Lower leg skin (tissue), 4 donors: ENCODE measurements around the gene DIP2C. TPM values are rescaled to one million over a fixed set of nuclear protein-coding genes. Genes with fewer than 3 reads are reported as not detected.

ENCODE experiments used
- DNase-seq, 2 donors: peaks; one replicate each; pipeline ENCODE4 v3.0.0-alpha.2; 2019; ENCODE audit warnings: low spot score in 2 of 2
- H3K4me3 ChIP-seq: fragments of 200-600 bp; sonication (generic); 2 replicates; pipeline ENCODE4 v1.5.1; 2017; ENCODE audit warnings: mild to moderate bottlenecking, low read depth; ENCODE audit not compliant: poor library complexity, severe bottlenecking
- POLR2A ChIP-seq, 2 donors: fragments of 450-650 bp; IDR thresholded peaks; one replicate each; pipeline ENCODE4 v1.6.1; 2016 to 2017; ENCODE audit warnings: antibody characterized with exemption in 2 of 2, mild to moderate bottlenecking in 1 of 2, moderate library complexity in 1 of 2
- WGBS, 2 donors: methylation state at CpG; one replicate each; pipeline ENCODE4 v1.1.5; 2018; 5-methylcytosine and 5-hydroxymethylcytosine counted together
- intact Hi-C: fragments of 100-400 bp; cut with DNase I; formaldehyde crosslinking; loops from one replicate; pipeline ENCODE4 v1.15.0; 2023; ENCODE audit warnings: low total_unique reads
- total RNA-seq, 4 donors: library from RNA; depleted of rRNA; stranded (reverse); fragments of >200 nt; gene quantifications; one replicate each; pipeline ENCODE4 v1.1.0, GENCODE V29; 2016
- TF ChIP-seq, protein P1 (sequence below), 3 donors: fragments of 450-650 bp; IDR thresholded peaks; one replicate each; pipeline ENCODE4 v1.5.1; 2016; ENCODE audit warnings: antibody characterized with exemption in 3 of 3, mild to moderate bottlenecking in 3 of 3, moderate library complexity in 2 of 3

The DIP2C gene
- total RNA-seq, 4 donors from 2014 or later = 6.2 to 14.7 (median 10.6) TPM

DNA sequence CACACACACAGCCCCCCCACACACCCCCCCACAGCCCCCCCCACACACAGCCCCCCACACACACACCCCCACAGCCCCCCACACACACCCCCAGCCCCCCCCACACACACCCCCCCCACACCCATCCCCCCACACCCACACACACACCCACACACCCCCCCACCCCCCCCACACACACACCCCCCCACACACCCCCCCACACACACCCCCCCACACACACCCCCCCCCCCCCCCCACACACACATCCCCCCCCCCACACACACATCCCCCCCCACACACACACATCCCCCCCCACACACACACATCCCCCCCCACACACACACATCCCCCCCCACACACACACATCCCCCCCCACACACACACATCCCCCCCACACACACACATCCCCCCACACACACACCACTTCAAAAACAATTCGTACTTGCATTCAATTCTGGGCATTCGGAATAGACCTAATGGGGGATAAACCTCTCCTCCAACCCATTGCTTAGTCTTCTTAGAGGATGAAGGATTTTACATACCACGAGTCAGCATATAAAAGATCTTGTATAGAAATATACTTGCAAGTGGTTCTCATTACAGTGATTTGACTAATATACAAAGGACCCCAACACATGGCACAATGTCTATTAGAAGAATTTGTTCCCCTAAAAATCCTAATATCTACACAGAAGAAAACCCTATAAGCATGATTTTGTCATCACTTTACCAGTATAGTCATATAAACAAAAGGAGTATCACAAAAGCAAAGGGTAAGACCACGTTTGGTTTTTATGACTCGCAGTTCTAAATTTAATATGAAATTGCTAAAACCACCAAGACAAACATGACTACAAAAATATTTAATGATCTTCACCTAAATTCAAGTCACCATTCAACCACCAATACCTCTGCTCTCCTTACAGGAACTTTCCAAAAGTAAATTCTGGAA is 80.9 kb downstream of the DIP2C start:
- intact Hi-C loops = no loop called here
- no peak for TF ChIP-seq POLR2A (IDR thresholded peaks at IDR 0.05)
- TF ChIP-seq, protein P1, sequence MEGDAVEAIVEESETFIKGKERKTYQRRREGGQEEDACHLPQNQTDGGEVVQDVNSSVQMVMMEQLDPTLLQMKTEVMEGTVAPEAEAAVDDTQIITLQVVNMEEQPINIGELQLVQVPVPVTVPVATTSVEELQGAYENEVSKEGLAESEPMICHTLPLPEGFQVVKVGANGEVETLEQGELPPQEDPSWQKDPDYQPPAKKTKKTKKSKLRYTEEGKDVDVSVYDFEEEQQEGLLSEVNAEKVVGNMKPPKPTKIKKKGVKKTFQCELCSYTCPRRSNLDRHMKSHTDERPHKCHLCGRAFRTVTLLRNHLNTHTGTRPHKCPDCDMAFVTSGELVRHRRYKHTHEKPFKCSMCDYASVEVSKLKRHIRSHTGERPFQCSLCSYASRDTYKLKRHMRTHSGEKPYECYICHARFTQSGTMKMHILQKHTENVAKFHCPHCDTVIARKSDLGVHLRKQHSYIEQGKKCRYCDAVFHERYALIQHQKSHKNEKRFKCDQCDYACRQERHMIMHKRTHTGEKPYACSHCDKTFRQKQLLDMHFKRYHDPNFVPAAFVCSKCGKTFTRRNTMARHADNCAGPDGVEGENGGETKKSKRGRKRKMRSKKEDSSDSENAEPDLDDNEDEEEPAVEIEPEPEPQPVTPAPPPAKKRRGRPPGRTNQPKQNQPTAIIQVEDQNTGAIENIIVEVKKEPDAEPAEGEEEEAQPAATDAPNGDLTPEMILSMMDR (IDR thresholded peaks at IDR 0.05) = no peak
- WGBS, 2 donors = 47 to 64% methylated on average over 5 of the region's 5 CpGs
- no peak overlapping the region for H3K4me3 ChIP-seq
- DNase-seq = no peak

DNA sequence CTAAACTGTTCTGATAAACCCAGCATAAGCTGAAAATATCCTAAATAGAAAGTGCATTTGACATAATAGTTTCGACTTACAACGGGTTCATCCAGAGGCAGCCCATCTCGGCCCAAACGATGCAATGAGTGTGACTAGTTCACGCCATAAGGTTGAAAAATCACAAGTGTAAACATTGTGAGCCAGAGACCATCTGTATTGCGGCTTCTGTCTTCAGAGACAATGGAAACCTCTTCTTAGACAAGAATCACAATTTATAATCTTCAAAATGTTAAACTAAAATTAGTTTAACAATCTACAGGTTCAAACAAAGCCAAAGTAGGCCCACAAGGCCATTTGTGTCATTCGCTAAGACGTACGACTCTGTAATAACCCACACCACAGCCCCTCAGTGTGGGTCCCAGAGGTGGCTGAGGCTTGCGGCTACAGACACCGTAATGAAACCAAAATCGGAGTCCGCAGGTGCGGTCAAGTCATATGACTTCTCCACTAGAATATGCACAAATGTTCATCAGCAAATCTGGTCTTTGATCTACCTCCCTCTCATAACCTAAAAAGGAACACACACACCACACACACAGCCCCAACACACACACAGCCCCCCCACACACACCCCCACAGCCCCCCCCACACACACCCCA is 81.8 kb downstream of the DIP2C start:
- TF ChIP-seq, protein P1 (IDR thresholded peaks at IDR 0.05) = no peak
- no peak for TF ChIP-seq POLR2A (IDR thresholded peaks at IDR 0.05)
- no peak overlapping the region for H3K4me3 ChIP-seq
- 88 to 91% methylated on average over 14 of the region's 14 CpGs for WGBS, 2 donors
- intact Hi-C loops = no loop called here
- DNase-seq = no peak

DNA sequence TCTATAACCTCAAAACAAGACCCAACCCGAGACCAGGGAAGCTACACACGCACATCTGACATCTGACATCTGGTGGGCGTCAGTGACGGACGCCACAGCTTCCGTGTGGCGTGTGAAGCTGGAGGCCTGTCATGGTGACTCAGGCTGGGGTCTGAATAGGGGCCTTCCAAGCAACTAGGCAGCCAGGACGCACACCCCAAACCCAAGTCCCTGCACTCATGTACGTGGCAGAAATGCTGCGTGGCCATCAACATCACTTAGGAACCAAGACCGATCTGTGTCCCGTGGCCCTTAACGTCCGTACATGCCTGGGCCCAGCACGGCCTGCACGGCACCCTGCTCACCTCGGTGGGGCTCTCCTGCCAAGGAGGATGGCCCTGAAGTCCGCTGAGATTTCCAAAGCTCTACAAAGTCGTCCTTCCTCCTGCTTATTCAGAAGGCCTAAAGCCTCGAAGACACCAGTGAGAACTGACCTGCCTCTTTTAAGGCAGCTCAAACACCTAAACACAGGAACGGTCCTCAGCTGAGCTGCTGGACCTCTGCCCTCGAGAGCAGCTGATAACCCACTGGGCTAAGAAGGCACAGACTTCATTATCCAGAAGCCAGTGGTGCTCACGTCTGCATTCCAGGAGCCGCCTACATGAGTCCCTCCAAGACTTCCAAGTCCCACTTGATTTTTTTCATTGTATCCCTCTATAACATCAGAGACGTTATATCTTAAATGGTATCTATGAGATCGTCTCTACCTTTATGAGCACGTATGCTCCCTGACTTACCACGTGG is 82.5 kb downstream of the DIP2C start:
- WGBS, 2 donors = 94 to 97% methylated on average over 28 of the region's 28 CpGs
- H3K4me3 ChIP-seq = no peak overlapping the region
- intact Hi-C loops = no loop called here
- TF ChIP-seq, protein P1 (IDR thresholded peaks at IDR 0.05) = no peak
- TF ChIP-seq POLR2A (IDR thresholded peaks at IDR 0.05) = no peak
- DNase-seq = no peak

DNA sequence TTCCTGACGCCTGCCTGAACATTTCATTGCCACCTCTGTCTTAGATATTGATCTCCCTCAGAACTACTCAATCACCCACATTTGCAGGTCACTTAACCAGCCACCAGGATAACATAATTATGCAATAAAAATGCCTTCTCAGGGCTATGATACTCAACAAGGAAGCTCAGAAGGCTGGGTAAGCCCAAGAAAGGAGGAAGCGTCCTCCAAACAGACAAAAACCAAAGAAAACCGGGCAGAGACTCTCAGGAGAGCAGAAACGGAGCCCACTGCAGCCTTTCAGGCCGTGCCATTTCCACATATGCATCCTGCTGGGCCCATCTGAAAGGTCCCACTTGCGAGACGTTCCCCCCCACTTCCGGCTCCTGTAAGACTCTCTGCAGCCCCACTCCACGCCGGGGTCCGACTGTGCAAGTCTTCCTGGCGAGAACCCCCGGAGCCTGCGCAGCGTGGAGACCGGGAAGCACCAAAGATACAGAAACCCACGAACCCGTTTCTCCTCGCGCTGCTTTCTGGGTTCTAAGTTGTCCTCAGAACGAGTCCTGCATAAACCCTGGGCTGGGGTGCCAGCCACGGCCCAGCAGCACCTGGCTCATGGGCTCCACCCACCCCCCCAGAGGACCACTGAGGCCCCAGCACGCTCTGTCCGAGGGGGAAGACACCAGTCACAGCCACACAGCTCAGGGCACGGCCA is 83.7 kb downstream of the DIP2C start:
- no peak for TF ChIP-seq POLR2A (IDR thresholded peaks at IDR 0.05)
- TF ChIP-seq, protein P1 (IDR thresholded peaks at IDR 0.05) = no peak
- intact Hi-C loops = no loop called here
- DNase-seq = no peak
- H3K4me3 ChIP-seq = no peak overlapping the region
- WGBS, 2 donors = 92 to 93% methylated on average over 25 of the region's 25 CpGs
